ENCODE measurements around the gene CTNNBIP1.

DNA sequence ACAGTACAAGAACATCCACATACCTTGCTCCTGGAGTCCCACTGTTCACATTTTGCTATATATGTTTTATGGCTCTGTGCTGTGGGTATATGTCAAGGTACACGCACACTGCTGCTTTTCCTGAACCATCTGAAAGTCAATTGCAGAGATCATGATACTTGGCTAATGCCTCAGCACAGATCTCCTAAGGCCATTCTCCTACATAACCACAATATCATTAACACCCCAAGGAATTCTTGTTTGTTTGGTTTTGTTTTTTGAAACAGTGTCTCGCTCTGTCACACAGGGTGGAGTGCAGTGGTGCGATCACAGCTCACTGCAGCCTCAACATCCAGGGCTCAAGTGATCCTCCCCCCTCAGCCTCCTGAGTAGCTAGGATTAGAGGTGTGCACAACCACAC lies 16.0 kb downstream of the CTNNBIP1 start:
- TF ChIP-seq EP300 (IDR thresholded peaks at IDR 0.05; ENCODE audit: borderline replicate concordance in 1 of 2, low read depth in 2 of 2, low read length in 2 of 2) (no peak), TBP (IDR thresholded peaks at IDR 0.05; ENCODE audit: low read depth, low read length) (no peak)
